SK-N-SH (cell line): ENCODE results near the gene MARK3. TPM values are rescaled to one million over a fixed set of nuclear protein-coding genes. Genes with fewer than 3 reads are reported as not detected.

ENCODE experiments used
- CTCF ChIA-PET: fragments of 300-600, 350-600 bp; formaldehyde crosslinking; extraction: SDS; loops from one replicate; lab custom pipeline; 2021; lab: Yijun Ruan, JAX
- POLR2A ChIA-PET: fragments of 350-600 bp; sonication (Branson Sonifier 250); formaldehyde crosslinking; extraction: SDS; loops from one replicate; lab custom pipeline; 2020; ENCODE audit warnings: antibody characterized with exemption, inconsistent platforms; lab: Yijun Ruan, JAX
- DNase-seq: peaks from one replicate; pipeline ENCODE4 v3.0.0; 2012
- H2AFZ ChIP-seq: fragments of 200-600 bp; sonication (generic); 2 replicates; pipeline ENCODE4 v1.8.1; 2016; ENCODE audit warnings: antibody characterized with exemption, mild to moderate bottlenecking, low read depth
- H3F3A ChIP-seq: fragments of 200-600 bp; sonication (generic); replicated peaks from 2 replicates; pipeline ENCODE3; 2016; ENCODE audit warnings: antibody characterized with exemption, mild to moderate bottlenecking; ENCODE audit not compliant: insufficient read depth
- H3K27ac ChIP-seq, 2 experiments: fragments of 200-500 bp in 1 of 2; fragments of 200-600 bp in 1 of 2; sonication (Bioruptor generic) in 1 of 2; sonication (generic), shearing (Covaris generic) in 1 of 2; 2 replicates each; pipeline versions ENCODE4 v1.5.1 to v1.6.1; 2014 to 2016; ENCODE audit warnings: low read depth in 2 of 2, inconsistent platforms in 1 of 2, low read length in 1 of 2, mild to moderate bottlenecking in 1 of 2, mixed read lengths in 1 of 2
- H3K27me3 ChIP-seq: fragments of 200-600 bp; sonication (generic), shearing (Covaris generic); 2 replicates; pipeline ENCODE4 v1.6.1; 2016; ENCODE audit warnings: mixed run types; ENCODE audit not compliant: insufficient read depth
- H3K36me3 ChIP-seq, 2 experiments: fragments of 200-500 bp in 1 of 2; fragments of 200-600 bp in 1 of 2; sonication (Bioruptor generic) in 1 of 2; sonication (generic) in 1 of 2; replicated peaks in 1 of 2; 2 replicates each; pipeline versions ENCODE3 to v1.5.1; 2014 to 2016; ENCODE audit warnings: low read length in 1 of 2, mild to moderate bottlenecking in 1 of 2; ENCODE audit not compliant: insufficient read depth in 2 of 2, control insufficient read depth in 1 of 2
- H3K4me1 ChIP-seq, 2 experiments: fragments of 200-500 bp in 1 of 2; fragments of 200-600 bp in 1 of 2; sonication (Bioruptor generic) in 1 of 2; sonication (generic), shearing (Covaris generic) in 1 of 2; 2 replicates each; pipeline versions ENCODE4 v1.5.1 to v1.6.1; 2014 to 2016; ENCODE audit warnings: low read depth in 1 of 2, low read length in 1 of 2, mixed run types in 1 of 2; ENCODE audit not compliant: insufficient read depth in 2 of 2, control insufficient read depth in 1 of 2
- H3K4me2 ChIP-seq: fragments of 200-600 bp; sonication (generic), shearing (Covaris generic); 2 replicates; pipeline ENCODE4 v1.6.1; 2017; ENCODE audit warnings: mixed run types
- H3K4me3 ChIP-seq, 2 experiments: fragments of 200-500 bp in 1 of 2; fragments of 200-600 bp in 1 of 2; sonication (Bioruptor generic) in 1 of 2; sonication (generic), shearing (Covaris generic) in 1 of 2; 2 replicates each; pipeline versions ENCODE4 v1.5.1 to v1.8.1; 2014 to 2016; ENCODE audit warnings: low read depth in 2 of 2, inconsistent platforms in 1 of 2, low read length in 1 of 2, mild to moderate bottlenecking in 1 of 2, mixed read lengths in 1 of 2, moderate library complexity in 1 of 2
- H3K79me2 ChIP-seq: fragments of 200-600 bp; sonication (generic); 2 replicates; pipeline ENCODE4 v1.8.1; 2017; ENCODE audit warnings: mild to moderate bottlenecking; ENCODE audit not compliant: insufficient read depth
- H3K9ac ChIP-seq: fragments of 200-600 bp; sonication (generic); 2 replicates; pipeline ENCODE4 v1.6.1; 2017; ENCODE audit warnings: mixed run types
- H3K9me2 ChIP-seq: fragments of 200-600 bp; sonication (generic); 2 replicates; pipeline ENCODE4 v1.6.1; 2017; ENCODE audit warnings: mixed run types
- H3K9me3 ChIP-seq: fragments of 200-600 bp; sonication (generic); 2 replicates; pipeline ENCODE4 v1.6.1; 2017; ENCODE audit warnings: mixed run types, mild to moderate bottlenecking, moderate library complexity
- H4K20me1 ChIP-seq: fragments of 200-600 bp; sonication (generic); 2 replicates; pipeline ENCODE4 v1.6.1; 2017; ENCODE audit warnings: mild to moderate bottlenecking, mixed run types; ENCODE audit not compliant: insufficient read depth
- FOXM1 ChIP-seq: IDR thresholded peaks from 2 replicates; pipeline ENCODE4 v1.4.0; 2012; ENCODE audit warnings: low read depth, mild to moderate bottlenecking
- GATA2 ChIP-seq: sonication (generic); formaldehyde crosslinking; IDR thresholded peaks from 2 replicates; pipeline ENCODE4 v1.5.0; 2020; ENCODE audit warnings: mild to moderate bottlenecking, missing genetic modification reagents
- JUND ChIP-seq: IDR thresholded peaks from 2 replicates; pipeline ENCODE4 v1.4.0; 2012
- MXI1 ChIP-seq: IDR thresholded peaks from 2 replicates; pipeline ENCODE4 v1.6.1; 2012; ENCODE audit warnings: mild to moderate bottlenecking, low read depth, low read length, improper control_type of control experiment
- NRF1 ChIP-seq: IDR thresholded peaks from 2 replicates; pipeline ENCODE4 v1.6.1; 2012; ENCODE audit warnings: low read depth, mild to moderate bottlenecking, low read length
- RCOR1 ChIP-seq: fragments of 150-350 bp; IDR thresholded peaks from 2 replicates; pipeline ENCODE4 v1.6.1; 2017; ENCODE audit warnings: antibody characterized with exemption, low read length
- RFX5 ChIP-seq: IDR thresholded peaks from 2 replicates; pipeline ENCODE4 v1.6.1; 2012; ENCODE audit warnings: mild to moderate bottlenecking, improper control_type of control experiment, low read length
- SMC3 ChIP-seq: IDR thresholded peaks from 2 replicates; pipeline ENCODE4 v1.6.1; 2012; ENCODE audit warnings: low read depth, low read length, improper control_type of control experiment
- TCF12 ChIP-seq: IDR thresholded peaks from 2 replicates; pipeline ENCODE4 v1.4.0; 2012
- TEAD4 ChIP-seq: IDR thresholded peaks from 2 replicates; pipeline ENCODE4 v1.4.0; 2012; ENCODE audit warnings: mild to moderate bottlenecking, borderline replicate concordance; ENCODE audit not compliant: insufficient read depth
- WGBS: methylation state at CpG from one replicate; pipeline ENCODE4 v1.1.6; 2017; ENCODE audit warnings: low lambda C conversion rate; 5-methylcytosine and 5-hydroxymethylcytosine counted together
- polyA plus RNA-seq, 3 experiments: library from polyadenylated mRNA; depleted of rRNA; stranded (reverse); fragments of >200 nt; gene quantifications; 2 replicates each; pipeline ENCODE4 v1.2.3, GENCODE V29; 2012
- TF ChIP-seq, protein P1 (sequence below): fragments of 200-600 bp; sonication (generic); IDR thresholded peaks from 2 replicates; pipeline ENCODE4 v1.6.1; 2017; ENCODE audit warnings: antibody characterized with exemption, mild to moderate bottlenecking, moderate library complexity
- TF ChIP-seq, protein P2 (sequence below): IDR thresholded peaks from 2 replicates; pipeline ENCODE4 v1.6.1; 2012; ENCODE audit warnings: mild to moderate bottlenecking, low read depth, low read length, moderate library complexity
- TF ChIP-seq, protein P3 (sequence below): IDR thresholded peaks from 2 replicates; pipeline ENCODE4 v1.4.0; 2012; ENCODE audit warnings: low read depth

Gene MARK3
- polyA plus RNA-seq, 1 of the 3 experiments (the other 2 are of a cell fraction), result 73.4 TPM

DNA sequence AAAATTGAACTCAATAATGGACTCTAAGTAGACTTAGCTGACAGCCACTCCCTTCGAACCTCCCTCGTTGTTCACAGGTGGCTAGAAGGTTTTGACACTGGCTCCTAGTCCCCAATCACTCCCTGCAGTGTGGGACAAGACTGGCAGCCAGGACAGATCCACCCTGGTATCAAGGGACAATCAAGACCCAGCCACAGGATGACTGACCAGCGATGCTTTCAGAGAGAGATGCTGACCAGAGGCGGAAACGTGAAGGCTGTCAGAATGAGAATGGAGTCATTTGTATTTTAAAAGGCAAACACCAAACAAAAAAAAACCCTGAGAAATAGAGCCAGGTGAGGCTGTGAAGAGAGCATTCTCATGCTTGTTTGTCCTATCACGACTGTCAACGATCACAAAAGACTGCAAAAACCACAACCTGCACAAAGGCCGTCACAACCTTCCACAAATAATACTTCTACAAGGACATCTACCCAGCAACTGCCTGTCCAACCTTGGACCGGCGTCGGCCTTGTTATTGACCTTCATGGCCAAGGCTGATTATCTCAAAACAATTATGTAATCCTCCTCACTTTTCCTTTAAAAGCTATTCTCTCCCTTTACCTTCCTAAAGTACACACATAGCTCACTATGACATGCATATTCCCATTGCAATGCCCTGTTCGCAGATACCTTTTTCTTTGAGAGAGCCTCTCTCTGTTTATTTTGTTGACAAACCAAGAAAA, 38.0 kb upstream of the MARK3 start:
- H4K20me1 ChIP-seq, result peaks cover 6% of the 10 kb centered on the region; the same call in 1 of the 2 replicates
- no peaks in the 10 kb centered on the region for H3K79me2 ChIP-seq
- H3K36me3 ChIP-seq, result peaks cover 28 to 29% of the 10 kb centered on the region in 2 experiments
- TF ChIP-seq, protein P1, sequence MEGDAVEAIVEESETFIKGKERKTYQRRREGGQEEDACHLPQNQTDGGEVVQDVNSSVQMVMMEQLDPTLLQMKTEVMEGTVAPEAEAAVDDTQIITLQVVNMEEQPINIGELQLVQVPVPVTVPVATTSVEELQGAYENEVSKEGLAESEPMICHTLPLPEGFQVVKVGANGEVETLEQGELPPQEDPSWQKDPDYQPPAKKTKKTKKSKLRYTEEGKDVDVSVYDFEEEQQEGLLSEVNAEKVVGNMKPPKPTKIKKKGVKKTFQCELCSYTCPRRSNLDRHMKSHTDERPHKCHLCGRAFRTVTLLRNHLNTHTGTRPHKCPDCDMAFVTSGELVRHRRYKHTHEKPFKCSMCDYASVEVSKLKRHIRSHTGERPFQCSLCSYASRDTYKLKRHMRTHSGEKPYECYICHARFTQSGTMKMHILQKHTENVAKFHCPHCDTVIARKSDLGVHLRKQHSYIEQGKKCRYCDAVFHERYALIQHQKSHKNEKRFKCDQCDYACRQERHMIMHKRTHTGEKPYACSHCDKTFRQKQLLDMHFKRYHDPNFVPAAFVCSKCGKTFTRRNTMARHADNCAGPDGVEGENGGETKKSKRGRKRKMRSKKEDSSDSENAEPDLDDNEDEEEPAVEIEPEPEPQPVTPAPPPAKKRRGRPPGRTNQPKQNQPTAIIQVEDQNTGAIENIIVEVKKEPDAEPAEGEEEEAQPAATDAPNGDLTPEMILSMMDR, result no peak
- TF ChIP-seq NRF1 (no peak), JUND (no peak), RFX5 (no peak), FOXM1 (no peak), MXI1 (no peak), GATA2 (no peak), SMC3 (no peak), TEAD4 (no peak), TCF12 (no peak), RCOR1 (no peak)
- TF ChIP-seq, protein P2, sequence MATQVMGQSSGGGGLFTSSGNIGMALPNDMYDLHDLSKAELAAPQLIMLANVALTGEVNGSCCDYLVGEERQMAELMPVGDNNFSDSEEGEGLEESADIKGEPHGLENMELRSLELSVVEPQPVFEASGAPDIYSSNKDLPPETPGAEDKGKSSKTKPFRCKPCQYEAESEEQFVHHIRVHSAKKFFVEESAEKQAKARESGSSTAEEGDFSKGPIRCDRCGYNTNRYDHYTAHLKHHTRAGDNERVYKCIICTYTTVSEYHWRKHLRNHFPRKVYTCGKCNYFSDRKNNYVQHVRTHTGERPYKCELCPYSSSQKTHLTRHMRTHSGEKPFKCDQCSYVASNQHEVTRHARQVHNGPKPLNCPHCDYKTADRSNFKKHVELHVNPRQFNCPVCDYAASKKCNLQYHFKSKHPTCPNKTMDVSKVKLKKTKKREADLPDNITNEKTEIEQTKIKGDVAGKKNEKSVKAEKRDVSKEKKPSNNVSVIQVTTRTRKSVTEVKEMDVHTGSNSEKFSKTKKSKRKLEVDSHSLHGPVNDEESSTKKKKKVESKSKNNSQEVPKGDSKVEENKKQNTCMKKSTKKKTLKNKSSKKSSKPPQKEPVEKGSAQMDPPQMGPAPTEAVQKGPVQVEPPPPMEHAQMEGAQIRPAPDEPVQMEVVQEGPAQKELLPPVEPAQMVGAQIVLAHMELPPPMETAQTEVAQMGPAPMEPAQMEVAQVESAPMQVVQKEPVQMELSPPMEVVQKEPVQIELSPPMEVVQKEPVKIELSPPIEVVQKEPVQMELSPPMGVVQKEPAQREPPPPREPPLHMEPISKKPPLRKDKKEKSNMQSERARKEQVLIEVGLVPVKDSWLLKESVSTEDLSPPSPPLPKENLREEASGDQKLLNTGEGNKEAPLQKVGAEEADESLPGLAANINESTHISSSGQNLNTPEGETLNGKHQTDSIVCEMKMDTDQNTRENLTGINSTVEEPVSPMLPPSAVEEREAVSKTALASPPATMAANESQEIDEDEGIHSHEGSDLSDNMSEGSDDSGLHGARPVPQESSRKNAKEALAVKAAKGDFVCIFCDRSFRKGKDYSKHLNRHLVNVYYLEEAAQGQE, result no peak
- TF ChIP-seq, protein P3, sequence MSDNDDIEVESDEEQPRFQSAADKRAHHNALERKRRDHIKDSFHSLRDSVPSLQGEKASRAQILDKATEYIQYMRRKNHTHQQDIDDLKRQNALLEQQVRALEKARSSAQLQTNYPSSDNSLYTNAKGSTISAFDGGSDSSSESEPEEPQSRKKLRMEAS, result no peak
- TF ChIP-seq, all 33 proteins: peak for 0
- Histone ChIP-seq H3K9ac (no peak overlapping the region), H3K9me3 (no peaks in the 10 kb centered on the region), H3K4me3 (no peak overlapping the region), H2AFZ (no peak overlapping the region), H3K27ac (no peak overlapping the region), H3F3A (peaks cover 41% of the 10 kb centered on the region), H3K4me1 (no peaks in the 10 kb centered on the region), H3K4me2 (no peak overlapping the region), H3K9me2 (no peaks in the 10 kb centered on the region), H3K27me3 (no peaks in the 10 kb centered on the region)
- WGBS, result 79% methylated on average over 12 of the region's 12 CpGs
- ChIA-PET POLR2A (interaction anchor here (0.7 kb wide), 1 partner anchor 519 kb away, joined by 3 read pairs; no protein-coding TSS in a partner anchor), CTCF (interaction anchor here (1.0 to 1.7 kb wide), 3 partner anchors 9 to 43 kb away, joined by 3 to 4 read pairs (median 3); no protein-coding TSS in a partner anchor)
- DNase-seq, result no peak
